GM10266 (cell line): Measurements from ENCODE around the gene MAN1A1.

Experiments used
- DNase-seq: peaks from one replicate; pipeline ENCODE4 v3.0.0; 2012; ENCODE audit errors: extremely low spot score
- TF ChIP-seq, protein P1 (sequence below): IDR thresholded peaks from 2 replicates; pipeline ENCODE4 v1.5.1; 2012; ENCODE audit warnings: mild to moderate bottlenecking, low read depth; ENCODE audit not compliant: control insufficient read depth, insufficient read depth; ENCODE audit errors: missing control alignments

MAN1A1 gene

DNA sequence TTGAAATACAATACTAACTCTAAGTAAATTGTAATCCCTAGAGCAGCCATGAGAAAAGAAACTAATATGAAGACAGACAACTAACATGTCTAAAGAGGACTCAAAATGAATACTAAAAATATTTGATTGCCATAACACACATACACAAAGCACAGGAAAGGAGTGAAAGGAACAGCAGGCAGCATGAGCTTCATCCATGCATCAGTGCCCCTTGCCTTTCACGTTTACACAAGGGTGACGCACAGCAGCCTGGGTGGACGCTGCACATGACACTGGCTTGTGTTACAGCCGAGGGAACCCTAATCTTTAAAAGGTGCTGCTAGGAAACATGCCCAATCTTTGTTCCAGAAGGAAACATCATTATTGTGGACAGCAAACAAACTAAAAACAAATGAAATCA, 123.5 kb downstream of the MAN1A1 start:
- no peak for DNase-seq
- TF ChIP-seq, protein P1, sequence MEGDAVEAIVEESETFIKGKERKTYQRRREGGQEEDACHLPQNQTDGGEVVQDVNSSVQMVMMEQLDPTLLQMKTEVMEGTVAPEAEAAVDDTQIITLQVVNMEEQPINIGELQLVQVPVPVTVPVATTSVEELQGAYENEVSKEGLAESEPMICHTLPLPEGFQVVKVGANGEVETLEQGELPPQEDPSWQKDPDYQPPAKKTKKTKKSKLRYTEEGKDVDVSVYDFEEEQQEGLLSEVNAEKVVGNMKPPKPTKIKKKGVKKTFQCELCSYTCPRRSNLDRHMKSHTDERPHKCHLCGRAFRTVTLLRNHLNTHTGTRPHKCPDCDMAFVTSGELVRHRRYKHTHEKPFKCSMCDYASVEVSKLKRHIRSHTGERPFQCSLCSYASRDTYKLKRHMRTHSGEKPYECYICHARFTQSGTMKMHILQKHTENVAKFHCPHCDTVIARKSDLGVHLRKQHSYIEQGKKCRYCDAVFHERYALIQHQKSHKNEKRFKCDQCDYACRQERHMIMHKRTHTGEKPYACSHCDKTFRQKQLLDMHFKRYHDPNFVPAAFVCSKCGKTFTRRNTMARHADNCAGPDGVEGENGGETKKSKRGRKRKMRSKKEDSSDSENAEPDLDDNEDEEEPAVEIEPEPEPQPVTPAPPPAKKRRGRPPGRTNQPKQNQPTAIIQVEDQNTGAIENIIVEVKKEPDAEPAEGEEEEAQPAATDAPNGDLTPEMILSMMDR = no peak

DNA sequence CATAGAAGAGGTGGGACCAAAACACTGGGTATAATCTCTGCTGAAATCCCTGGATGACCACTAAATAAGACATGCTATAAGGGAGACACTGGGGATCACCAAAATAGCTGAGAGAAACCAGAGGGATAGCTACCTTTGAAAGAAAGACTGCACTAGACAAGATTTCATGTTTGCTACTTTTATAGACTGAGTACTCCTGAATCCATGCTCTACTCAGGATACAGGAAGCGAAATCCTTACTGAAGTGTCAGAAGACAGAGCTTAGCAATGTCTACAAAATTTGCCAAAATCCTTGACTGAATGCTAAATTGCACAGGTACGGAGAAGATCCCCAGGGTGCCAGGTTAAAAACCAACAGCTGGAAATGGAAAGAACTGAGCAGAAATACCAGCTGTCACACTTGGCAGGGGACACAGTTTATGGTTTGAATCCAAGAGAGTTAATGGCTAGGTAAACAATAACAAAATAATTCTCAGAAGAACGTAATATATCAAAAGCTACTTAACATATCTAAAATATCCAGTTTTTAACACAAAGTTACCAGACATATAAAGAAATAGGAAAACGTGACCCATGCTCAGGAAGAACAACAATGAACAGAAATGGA, 125.4 kb downstream of the MAN1A1 start:
- TF ChIP-seq, protein P1 = no peak
- DNase-seq = no peak

DNA sequence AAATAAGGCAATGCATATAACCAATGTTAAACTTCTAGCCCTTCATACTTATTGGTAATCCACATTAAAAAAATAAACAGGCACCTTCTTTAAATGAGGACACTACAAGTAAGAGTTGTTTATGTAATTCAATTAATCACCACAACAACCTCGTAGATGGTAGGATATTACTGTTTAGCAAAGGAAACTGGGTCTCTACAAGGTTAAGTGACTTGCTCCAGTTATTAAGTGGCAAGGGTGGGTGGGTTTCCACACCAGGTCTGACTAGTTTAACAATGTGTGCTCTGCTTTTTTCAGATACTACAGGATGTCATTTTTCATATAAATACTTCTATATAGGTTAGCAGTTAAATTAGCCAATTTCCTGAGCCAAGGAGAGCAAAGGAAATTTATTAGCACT, 129.1 kb downstream of the MAN1A1 start:
- DNase-seq = no peak
- TF ChIP-seq, protein P1 = no peak

DNA sequence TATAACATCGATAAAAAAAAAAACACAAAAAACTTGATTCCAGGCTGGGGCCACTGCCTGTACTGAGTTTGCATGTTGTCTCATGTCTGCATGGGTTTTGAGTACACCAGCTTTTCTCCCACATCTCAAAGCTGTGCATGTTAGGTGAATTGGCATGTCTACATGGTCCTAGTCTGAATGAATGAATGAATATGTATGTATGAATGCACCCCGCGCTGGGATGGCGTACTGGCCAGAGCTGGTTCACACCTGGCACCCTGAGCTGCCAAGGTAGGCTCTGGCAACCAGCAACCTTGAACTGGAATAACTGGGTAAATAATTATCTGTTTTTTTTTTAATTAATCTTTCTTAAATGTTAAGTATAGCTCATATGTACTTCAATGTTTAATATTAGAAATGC, 131.0 kb downstream of the MAN1A1 start:
- DNase-seq = no peak

DNA sequence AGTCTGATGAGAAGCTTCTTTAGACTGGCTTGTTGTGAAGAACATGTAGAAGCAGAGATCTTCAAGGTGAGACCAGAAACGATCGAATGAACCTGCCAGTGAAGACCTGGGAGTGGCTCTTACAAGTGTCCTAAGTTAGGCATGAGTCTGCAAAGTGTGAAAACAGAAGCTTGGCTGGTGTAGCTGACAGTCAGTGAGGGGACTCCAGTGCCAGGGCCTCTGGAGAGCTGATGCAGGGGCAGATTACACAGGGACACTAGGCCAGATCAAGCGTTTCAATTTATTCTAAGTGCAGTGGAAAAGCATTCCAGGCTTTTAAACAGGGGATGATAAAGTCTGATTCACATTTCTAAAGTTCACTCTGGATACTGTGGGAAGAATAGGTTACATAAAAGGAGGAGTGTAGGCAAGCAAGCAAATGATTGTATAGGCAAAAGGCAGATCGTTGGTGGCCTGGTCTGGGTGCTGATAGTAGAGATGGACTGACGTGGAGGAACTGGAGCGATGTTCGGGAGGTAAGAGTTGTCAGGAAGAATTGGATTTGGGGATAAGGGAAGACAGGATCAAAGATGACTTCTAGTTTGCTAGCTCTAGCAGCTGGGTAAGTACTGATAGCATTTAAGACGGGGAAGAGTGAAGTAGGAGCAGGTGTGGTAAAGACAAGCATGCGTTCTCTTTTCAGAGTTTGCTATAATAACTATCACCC, 133.5 kb downstream of the MAN1A1 start:
- TF ChIP-seq, protein P1 = no peak
- DNase-seq = no peak

More for the DNA sequence above, 131.0 kb downstream of the MAN1A1 start:
- TF ChIP-seq, protein P1 = no peak

DNA sequence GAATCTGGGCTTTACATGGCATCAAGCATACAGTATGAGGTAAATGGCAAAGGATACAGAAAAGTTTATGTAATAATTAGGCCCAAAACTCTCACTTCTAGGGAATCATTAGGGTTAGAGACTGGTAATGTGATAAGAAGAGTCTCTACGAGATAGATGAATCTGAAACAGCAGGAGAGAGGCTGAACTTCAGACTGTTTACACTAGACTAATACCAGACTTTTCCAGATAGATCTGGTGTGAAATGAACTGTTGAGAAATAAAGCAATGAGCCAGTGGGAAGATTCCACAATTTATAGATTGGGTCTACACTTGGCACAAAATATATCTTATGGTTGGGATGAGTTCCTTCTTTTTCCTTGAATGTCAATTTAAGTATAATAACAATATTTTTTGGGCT, 134.3 kb downstream of the MAN1A1 start:
- DNase-seq = no peak
- TF ChIP-seq, protein P1 = no peak

DNA sequence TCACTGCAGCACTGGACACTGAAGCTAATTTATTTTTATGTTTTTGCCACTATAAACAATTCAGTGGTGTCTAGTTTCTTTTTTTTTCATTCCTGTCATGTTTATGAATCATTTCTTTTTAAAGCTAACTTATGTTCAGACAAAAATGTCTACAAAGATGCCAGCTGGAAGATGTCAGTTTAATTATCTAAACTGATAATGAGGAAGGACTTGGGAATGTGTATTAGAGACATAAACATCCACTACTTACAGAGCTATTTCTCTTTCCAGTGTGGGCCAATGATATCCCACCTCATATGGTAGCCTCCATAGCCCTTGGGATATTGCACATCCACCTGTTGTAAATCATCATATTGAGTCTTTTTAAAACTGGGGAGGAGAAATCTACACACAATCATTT, 139.0 kb downstream of the MAN1A1 start:
- TF ChIP-seq, protein P1 = no peak
- no peak for DNase-seq
